GM13976 (cell line): ENCODE measurements around the gene SCOC.
"Not testable (repeated sequence)": the region's sequence is repeated elsewhere in the genome, so short reads cannot be mapped to it uniquely, and the experiment has no call there.

Source experiments
- DNase-seq: peaks from one replicate; pipeline ENCODE4 v3.0.0; 2012; ENCODE audit warnings: low spot score
- in situ Hi-C: fragments of 300-500 bp; cut with MboI; formaldehyde crosslinking; loops from one replicate; pipeline ENCODE4 v1.12.0; 2022; ENCODE audit warnings: low sequenced_read_pairs, mixed read lengths, inconsistent platforms; ENCODE audit not compliant: unreplicated experiment
- TF ChIP-seq, protein P1 (sequence below): IDR thresholded peaks from 2 replicates; pipeline ENCODE4 v1.5.1; 2012; ENCODE audit warnings: borderline replicate concordance, mild to moderate bottlenecking; ENCODE audit not compliant: insufficient read depth; ENCODE audit errors: extremely low read depth, missing control alignments, control extremely low read depth

SCOC gene

DNA sequence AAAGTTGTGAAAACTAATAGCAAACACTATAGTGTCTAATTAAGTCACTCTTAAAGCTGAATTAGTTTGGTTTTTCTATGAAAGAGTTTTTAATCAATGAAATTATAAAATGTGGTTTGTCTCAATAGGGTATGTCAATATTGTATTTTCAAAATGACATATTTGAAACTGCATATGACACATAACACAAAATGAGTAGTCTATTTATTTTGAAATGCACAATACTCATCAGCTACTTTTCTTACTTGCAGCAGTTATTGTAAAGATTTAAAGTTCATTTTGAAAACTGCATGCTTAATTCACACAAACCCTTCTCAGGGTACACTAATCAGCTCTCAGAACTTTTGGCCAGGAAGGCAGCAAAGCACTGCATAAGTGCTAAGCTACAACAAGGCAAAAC lies 32.8 kb downstream of the SCOC start:
- TF ChIP-seq, protein P1, sequence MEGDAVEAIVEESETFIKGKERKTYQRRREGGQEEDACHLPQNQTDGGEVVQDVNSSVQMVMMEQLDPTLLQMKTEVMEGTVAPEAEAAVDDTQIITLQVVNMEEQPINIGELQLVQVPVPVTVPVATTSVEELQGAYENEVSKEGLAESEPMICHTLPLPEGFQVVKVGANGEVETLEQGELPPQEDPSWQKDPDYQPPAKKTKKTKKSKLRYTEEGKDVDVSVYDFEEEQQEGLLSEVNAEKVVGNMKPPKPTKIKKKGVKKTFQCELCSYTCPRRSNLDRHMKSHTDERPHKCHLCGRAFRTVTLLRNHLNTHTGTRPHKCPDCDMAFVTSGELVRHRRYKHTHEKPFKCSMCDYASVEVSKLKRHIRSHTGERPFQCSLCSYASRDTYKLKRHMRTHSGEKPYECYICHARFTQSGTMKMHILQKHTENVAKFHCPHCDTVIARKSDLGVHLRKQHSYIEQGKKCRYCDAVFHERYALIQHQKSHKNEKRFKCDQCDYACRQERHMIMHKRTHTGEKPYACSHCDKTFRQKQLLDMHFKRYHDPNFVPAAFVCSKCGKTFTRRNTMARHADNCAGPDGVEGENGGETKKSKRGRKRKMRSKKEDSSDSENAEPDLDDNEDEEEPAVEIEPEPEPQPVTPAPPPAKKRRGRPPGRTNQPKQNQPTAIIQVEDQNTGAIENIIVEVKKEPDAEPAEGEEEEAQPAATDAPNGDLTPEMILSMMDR, result no peak
- DNase-seq, result no peak
- in situ Hi-C loops, result no loop called here

DNA sequence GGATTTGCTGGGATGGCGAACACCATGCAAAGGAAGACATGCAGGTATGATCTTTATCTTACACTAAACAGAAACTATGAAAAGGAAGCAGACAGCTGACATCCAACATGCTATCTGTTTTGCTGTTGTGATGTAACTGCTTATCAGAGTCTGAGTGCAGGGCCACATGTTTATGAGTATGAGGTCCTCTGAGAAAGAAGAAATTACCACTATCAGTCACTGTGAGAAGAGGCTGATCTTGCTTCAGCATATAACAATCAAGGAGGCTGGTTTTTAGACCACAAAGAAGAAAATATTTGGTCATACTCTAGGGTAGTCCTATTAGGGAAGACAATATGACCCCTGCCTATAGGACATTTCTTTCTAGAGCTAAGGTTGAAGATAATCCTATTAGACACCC lies 35.5 kb downstream of the SCOC start:
- DNase-seq, result no peak
- in situ Hi-C loops, result no loop called here

DNA sequence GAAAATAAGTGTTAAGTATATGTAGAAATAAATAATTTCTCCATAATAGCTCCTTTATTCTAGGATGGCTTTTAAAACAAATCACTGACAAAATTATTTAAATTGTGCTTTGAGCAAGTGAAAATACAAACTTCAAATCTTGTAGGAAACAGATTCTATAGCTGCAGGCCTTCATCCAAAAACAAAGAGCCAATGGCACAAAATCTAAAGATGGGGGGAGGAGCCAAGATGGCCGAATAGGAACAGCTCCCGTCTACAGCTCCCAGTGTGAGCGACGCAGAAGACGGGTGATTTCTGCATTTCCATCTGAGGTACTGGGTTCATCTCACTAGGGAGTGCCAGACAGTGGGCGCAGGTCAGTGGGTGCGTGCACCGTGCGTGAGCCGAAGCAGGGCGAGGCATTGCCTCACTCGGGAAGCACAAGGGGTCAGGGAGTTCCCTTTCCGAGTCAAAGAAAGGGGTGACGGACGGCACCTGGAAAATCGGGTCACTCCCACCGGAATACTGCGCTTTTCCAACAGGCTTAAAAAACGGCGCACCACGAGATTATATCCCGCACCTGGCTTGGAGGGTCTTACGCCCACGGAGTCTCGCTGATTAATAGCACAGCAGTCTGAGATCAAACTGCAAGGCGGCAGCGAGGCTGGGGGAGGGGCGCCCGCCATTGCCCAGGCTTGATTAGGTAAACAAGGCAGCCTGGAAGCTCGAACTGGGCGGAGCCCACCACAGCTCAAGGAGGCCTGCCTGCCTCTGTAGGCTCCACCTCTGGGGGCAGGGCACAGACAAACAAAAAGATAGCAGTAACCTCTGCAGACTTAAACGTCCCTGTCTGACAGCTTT lies 39.9 kb downstream of the SCOC start:
- in situ Hi-C loops, DNase-seq: not testable (repeated sequence)

More for the DNA sequence above, 35.5 kb downstream of the SCOC start:
- TF ChIP-seq, protein P1, result no peak

DNA sequence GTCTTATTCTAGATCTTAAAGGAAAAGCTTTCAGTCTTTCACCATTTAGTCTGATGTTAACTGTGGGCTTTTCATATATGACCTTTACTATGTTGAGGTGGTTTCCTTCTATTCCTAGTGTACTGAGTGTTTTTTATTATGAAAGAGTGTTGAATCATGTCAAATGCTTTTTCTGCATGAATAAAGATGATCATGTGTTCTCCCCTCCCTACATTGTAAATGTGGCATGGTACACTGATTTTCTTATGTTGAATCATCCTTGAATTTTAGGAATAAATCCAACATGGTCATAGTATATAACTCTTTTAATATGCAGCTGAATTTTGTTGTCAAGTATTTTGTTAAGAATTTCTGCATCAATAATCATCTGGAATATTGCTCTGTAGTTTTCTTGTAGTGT lies 49.7 kb downstream of the SCOC start:
- no peak for DNase-seq
- in situ Hi-C loops, result no loop called here
- TF ChIP-seq, protein P1, result no peak

DNA sequence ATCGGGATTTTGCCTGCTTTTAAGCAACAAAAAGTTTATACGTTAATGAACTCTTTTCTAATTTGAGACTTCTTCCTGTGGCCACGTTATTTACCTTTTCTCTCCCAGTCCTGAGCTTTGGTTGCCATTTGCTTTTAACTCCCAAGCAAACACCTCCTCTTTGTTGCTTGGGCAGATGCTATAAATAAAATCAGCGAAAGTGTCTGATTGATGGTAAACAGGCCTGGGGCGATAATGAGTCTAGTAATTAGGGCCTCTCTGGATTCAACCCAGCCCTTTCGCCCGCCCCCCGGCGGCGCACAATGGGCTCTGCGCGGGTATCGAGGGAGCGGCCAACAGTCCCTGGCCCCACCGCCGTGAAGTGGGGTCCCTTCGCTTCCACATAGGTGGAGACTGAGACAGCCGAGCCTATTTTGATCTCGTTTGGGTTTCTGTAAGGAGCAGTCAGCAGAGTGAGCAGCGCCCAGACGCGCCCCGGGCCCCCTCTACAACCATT lies 53.2 kb downstream of the SCOC start:
- TF ChIP-seq, protein P1, result no peak
- DNase-seq, result no peak
- in situ Hi-C loops, result no loop called here

DNA sequence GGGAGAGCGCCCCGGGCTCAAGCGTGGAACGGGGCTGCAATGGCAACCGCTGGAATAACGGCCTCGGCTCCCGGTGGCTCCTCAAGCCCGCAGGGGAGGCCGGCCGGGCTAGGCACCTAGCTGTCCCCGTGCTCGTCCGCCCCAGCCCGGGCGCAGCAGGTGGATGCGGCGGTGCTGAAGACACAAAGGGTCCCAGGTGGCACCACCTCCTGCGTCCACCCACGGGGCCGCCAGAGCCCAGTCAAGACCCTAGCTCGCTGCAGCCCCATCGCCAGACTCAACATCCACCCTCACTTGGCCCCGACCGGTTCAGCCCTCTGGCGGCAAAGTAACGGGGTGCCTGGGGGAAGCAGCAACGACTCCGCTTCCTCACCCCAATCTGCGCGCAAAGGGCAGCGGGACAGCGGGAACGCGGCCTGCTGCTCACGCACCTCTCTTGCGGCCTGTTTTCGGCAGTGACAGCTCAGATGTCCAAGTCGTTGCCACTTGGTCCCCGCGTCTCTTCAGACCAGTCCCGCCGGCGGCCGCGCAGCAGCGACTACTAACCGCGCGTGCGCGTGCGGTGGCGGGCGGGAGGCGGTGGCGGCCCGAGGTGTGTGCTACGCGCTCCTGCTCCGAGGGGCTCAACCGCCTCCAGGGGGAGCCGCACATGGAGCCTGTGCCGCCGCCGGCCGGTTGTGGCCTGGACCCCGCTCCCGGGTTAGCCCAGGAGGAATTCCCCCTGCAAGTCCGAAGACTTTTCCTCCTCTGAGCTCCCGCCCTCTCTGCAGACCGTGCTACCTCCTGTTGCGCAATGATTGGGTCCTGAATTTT lies 53.9 kb downstream of the SCOC start, which contains the start of gene CLGN:
Gene CLGN, minus strand, starts transcription at position 543 of the 813 bp plus-strand sequence. CDS start 14,570 bp downstream, outside the sequence.
- in situ Hi-C loops, result no loop called here
- peak; percentile 80 for DNase-seq
- TF ChIP-seq, protein P1, result peak; percentile 25
